HL-60 (cell line): ENCODE measurements around the gene DTHD1.

Source experiments
- DNase-seq, 2 experiments: peaks; one replicate each; pipeline ENCODE4 v3.0.0-alpha.2; 2010 to 2020; ENCODE audit warnings: low read depth in 1 of 2, low spot score in 1 of 2
- H3K27ac ChIP-seq: fragments of 250-450 bp; sonication (Bioruptor Pico); replicated peaks from 2 replicates; pipeline ENCODE4 v1.5.1; 2020; ENCODE audit warnings: mild to moderate bottlenecking, moderate library complexity
- H3K27me3 ChIP-seq: fragments of 250-450 bp; sonication (Bioruptor Pico); 2 replicates; pipeline ENCODE4 v1.5.1; 2021; ENCODE audit warnings: mild to moderate bottlenecking, moderate library complexity; ENCODE audit not compliant: insufficient read depth, poor library complexity, severe bottlenecking
- H3K4me3 ChIP-seq: replicated peaks from 2 replicates; pipeline ENCODE4 v1.5.1; 2011; ENCODE audit warnings: mild to moderate bottlenecking, control low read depth, low read length; ENCODE audit not compliant: insufficient read depth
- GABPA ChIP-seq: IDR thresholded peaks from 2 replicates; pipeline ENCODE4 v1.6.1; 2012; ENCODE audit warnings: low read depth
- POLR2AphosphoS5 ChIP-seq: IDR thresholded peaks from 2 replicates; pipeline ENCODE4 v1.6.1; 2012; ENCODE audit warnings: low read depth
- SPI1 ChIP-seq: IDR thresholded peaks from 2 replicates; pipeline ENCODE4 v1.6.1; 2012; ENCODE audit warnings: low read depth, mild to moderate bottlenecking, borderline replicate concordance
- TF ChIP-seq, protein P1 (sequence below): IDR thresholded peaks from one replicate; pipeline ENCODE4 v1.5.1; 2011; ENCODE audit warnings: low read length, control low read depth, inconsistent platforms; ENCODE audit not compliant: insufficient read depth
- TF ChIP-seq, protein P2 (sequence below): IDR thresholded peaks from 2 replicates; pipeline ENCODE4 v1.6.1; 2012; ENCODE audit warnings: low read depth; ENCODE audit not compliant: insufficient replicate concordance

DTHD1 gene

DNA sequence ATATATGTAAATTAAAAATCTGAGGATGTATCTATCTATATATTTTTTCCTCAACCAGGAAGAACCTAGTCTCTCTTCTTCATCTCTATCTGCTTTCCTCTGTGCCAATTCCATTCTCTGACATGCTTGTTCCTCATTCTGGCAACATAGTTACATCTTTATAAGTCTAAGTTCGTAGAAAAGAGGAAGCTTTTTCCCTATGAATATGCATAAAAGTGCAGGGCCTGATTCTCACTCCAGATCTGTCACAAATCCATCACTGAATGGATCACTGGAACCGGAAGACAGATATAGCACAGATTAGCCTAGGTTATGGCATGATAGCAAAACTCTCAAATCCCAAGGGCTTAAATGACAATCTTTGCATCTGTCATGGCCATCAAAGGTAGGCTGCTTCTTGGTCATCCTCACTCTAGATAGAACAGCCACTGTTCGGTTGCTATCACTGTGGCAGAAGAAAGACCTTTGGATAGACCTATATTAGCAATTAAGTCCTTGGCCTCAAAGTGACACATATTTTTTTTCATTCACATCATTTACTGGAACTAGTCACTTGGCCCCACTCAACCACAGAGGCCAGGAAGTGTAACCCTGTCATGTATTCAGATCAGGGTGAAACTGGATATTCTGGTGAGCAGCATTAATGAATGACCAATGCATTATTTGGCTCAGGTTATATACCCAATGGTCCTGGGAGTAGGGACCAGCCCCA, 22.2 kb downstream of the DTHD1 start:
- DNase-seq: peak in 1 of 2 experiments; percentile 61
- no peak overlapping the region for H3K4me3 ChIP-seq
- H3K27me3 ChIP-seq: no peaks in the 10 kb centered on the region
- no peak for TF ChIP-seq GABPA
- peak; percentile 80; the same call in 1 of the 2 replicates for TF ChIP-seq SPI1
- TF ChIP-seq POLR2AphosphoS5: no peak
- TF ChIP-seq, protein P1, sequence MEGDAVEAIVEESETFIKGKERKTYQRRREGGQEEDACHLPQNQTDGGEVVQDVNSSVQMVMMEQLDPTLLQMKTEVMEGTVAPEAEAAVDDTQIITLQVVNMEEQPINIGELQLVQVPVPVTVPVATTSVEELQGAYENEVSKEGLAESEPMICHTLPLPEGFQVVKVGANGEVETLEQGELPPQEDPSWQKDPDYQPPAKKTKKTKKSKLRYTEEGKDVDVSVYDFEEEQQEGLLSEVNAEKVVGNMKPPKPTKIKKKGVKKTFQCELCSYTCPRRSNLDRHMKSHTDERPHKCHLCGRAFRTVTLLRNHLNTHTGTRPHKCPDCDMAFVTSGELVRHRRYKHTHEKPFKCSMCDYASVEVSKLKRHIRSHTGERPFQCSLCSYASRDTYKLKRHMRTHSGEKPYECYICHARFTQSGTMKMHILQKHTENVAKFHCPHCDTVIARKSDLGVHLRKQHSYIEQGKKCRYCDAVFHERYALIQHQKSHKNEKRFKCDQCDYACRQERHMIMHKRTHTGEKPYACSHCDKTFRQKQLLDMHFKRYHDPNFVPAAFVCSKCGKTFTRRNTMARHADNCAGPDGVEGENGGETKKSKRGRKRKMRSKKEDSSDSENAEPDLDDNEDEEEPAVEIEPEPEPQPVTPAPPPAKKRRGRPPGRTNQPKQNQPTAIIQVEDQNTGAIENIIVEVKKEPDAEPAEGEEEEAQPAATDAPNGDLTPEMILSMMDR: no peak
- no peak overlapping the region; the same call in 1 of the 2 replicates for H3K27ac ChIP-seq

DNA sequence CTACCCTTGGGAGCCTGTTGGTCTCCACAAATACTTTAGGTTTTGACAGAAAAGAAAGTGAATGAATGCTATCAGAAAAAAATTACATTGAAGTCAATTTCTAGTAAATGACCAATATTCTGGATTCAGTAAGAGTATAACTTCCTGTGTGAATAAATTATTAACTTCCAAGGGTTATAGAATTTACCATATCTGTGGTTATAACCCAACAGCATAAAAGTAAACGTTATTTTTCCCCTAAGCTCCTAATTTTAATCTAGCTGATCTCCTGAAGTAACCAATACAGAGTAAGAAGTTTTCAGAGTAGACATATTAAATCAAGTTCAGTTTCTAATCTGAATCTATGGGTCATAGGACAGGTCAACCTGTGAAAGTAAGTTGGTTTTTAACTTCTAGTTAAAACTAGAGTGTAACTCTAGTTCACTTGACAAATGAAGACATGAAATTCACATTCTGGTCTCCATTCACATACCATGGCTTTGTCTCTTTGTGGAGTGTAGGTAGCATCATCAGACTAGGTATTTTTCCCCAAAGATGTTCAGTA, 22.8 kb downstream of the DTHD1 start:
- Histone ChIP-seq H3K4me3 (no peak overlapping the region), H3K27me3 (no peaks in the 10 kb centered on the region), H3K27ac (no peak overlapping the region)
- TF ChIP-seq SPI1 (no peak), POLR2AphosphoS5 (no peak), GABPA (no peak)
- TF ChIP-seq, protein P2, sequence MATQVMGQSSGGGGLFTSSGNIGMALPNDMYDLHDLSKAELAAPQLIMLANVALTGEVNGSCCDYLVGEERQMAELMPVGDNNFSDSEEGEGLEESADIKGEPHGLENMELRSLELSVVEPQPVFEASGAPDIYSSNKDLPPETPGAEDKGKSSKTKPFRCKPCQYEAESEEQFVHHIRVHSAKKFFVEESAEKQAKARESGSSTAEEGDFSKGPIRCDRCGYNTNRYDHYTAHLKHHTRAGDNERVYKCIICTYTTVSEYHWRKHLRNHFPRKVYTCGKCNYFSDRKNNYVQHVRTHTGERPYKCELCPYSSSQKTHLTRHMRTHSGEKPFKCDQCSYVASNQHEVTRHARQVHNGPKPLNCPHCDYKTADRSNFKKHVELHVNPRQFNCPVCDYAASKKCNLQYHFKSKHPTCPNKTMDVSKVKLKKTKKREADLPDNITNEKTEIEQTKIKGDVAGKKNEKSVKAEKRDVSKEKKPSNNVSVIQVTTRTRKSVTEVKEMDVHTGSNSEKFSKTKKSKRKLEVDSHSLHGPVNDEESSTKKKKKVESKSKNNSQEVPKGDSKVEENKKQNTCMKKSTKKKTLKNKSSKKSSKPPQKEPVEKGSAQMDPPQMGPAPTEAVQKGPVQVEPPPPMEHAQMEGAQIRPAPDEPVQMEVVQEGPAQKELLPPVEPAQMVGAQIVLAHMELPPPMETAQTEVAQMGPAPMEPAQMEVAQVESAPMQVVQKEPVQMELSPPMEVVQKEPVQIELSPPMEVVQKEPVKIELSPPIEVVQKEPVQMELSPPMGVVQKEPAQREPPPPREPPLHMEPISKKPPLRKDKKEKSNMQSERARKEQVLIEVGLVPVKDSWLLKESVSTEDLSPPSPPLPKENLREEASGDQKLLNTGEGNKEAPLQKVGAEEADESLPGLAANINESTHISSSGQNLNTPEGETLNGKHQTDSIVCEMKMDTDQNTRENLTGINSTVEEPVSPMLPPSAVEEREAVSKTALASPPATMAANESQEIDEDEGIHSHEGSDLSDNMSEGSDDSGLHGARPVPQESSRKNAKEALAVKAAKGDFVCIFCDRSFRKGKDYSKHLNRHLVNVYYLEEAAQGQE: no peak
- TF ChIP-seq, protein P1: no peak
- DNase-seq: no peak

- TF ChIP-seq, protein P1: no peak
- TF ChIP-seq POLR2AphosphoS5 (no peak), SPI1 (no peak), GABPA (no peak)
- TF ChIP-seq, protein P2: no peak
Observed at GRCh38 chr4:36308150-36308549, 26.7 kb downstream of the DTHD1 start.

DNA sequence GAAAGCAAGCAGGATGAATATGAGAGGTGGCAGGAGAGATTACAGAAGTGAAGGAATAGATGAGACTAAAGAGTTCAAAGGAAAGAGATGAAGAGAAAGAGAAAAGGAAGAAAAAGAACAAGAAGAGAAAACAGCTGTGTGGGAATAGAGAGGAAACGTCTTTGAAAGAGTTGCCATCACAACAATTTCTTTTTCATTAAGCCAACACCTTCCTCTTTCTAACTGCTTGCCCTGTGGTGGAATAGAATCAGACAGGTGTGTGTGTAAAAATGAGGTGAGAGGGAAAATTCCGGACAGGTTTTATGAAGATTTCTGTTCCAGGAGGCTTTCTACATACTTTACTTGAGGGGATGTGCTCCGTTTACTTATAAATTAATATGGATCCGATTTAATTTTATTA, 28.8 kb downstream of the DTHD1 start:
- TF ChIP-seq, protein P1: no peak
- TF ChIP-seq, protein P2: no peak
- no peak for TF ChIP-seq GABPA
- TF ChIP-seq POLR2AphosphoS5: no peak
- TF ChIP-seq SPI1: no peak
- Histone ChIP-seq H3K27ac (peak overlapping the region; percentile 87), H3K4me3 (no peak overlapping the region)

More at GRCh38 chr4:36308150-36308549, 26.7 kb downstream of the DTHD1 start:
- H3K4me3 ChIP-seq: no peak overlapping the region
- no peaks in the 10 kb centered on the region for H3K27me3 ChIP-seq
- no peak for DNase-seq
- no peak overlapping the region for H3K27ac ChIP-seq

More for the DNA sequence above, 28.8 kb downstream of the DTHD1 start:
- H3K27me3 ChIP-seq: no peaks in the 10 kb centered on the region
- DNase-seq: no peak
